GM18861 (cell line): ENCODE data around the gene TCERG1L.

ENCODE experiments used
- ATAC-seq: cut with Tn5 transposase; IDR thresholded peaks from one replicate; pipeline ENCODE4 v1.9.1; 2021; ENCODE audit not compliant: unreplicated experiment

The TCERG1L gene

DNA sequence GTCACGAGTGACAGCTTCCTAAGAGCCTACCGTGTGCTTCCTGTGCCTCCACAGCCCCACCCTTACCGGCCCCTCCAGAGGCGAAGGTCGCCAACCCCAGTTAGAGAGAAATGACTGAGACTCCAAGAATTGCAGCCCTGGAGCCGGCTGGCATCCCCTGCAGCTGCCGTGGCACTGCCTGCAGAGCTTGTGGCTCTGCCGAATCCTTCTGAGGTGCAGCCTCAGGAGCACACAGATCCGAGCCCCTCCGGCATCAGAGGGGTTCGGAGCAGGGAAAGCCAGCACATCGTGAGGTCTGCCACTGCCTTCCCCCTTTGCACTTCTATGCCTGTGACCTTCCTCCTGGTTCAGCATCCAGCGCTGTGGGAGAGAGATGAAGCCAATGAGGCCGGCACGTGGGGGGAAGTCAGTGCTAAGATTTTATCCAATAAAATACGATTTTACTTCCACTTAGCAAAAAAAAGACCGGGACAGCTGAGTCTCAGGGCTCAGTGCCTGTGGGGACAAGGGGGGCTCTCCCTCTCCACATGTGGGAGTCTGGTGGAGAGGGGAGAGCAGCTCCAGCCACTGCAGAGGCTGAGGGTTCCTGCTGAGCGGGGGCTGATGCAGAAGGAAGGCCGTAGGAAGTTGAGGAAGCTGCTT is 80.1 kb downstream of the TCERG1L start:
- ATAC-seq, result no peak

DNA sequence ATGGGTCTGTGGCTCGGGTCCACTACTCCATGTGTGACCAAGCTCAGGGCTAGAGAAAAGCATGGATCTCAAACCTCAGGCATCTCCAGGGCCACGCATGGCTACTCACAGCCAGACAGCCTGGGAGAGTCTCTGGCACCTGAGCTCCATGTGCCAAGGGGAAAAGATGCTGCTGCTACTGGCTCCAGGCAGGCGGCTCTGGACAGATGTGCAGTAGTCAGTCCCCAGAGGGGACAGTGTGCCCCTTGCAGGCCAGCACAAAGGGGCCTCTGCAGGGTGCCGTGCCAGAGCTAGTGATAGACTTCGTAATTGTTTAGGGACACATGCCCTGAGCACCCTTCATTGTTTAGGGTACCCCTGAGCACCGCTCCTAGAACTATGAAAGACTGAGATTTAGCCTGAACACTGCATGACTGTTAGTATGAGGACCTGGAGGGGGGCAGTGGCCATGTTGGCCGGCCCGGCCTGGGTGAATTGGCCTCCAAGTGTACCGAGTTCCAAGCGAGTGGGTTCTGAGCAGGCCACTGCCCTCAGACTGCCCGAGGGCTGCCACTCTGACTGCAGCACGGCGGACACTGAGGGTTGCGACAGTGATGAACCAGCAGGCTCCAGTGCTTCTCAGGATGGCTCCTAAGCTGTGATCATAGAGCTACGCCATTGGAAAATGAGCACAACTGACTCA is 80.7 kb downstream of the TCERG1L start:
- no peak for ATAC-seq

DNA sequence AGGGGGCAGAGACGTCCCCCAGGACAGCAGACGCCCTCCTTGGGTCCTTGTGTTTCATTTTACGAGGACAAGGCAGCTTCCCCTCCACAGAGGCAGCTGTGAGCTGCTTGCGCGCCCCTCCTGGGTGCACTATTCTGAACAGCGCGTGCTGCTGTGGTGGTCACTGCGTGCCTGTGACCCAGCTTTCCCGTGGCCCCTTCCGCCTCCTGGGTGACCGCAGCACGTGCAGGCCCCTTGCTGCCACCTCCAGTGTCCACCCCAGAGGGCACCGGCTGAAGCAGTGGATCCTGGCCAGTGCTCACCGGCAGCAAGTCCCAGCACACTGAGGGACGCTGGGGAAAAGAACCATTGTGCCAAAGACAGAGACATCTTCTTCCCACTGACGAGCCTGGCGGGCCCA is 81.4 kb downstream of the TCERG1L start:
- ATAC-seq, result no peak

DNA sequence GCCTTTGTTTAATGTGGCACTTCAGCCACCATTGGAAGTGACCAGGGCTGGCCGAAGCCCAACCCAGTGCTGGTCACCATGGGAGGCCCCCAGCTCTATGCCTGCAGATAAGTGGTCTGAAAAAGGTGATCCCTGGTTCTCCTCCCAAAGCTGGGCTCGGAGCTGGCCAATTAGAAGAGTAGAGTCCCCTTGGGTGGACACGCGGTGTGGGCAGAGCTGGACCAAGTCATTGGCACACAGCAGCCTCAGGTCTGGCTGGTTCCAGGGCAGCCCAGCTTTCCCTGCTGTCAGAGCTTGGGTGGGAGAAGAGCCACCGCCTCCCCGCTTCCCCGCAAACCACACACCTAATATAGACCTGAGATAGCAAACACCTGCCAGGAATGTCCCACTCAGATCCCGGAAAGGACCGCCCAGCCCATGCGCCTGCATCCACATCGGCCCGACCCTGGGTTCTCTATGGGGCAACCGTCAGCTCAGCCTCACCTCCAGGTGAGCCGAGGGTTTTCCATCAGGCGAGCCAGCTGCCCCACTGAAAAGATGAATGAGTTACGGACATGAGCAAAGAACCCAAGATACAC is 84.3 kb downstream of the TCERG1L start:
- ATAC-seq, result no peak

GRCh38 chr10:131226446-131227162 is 84.9 kb downstream of the TCERG1L start:
- no peak for ATAC-seq

DNA sequence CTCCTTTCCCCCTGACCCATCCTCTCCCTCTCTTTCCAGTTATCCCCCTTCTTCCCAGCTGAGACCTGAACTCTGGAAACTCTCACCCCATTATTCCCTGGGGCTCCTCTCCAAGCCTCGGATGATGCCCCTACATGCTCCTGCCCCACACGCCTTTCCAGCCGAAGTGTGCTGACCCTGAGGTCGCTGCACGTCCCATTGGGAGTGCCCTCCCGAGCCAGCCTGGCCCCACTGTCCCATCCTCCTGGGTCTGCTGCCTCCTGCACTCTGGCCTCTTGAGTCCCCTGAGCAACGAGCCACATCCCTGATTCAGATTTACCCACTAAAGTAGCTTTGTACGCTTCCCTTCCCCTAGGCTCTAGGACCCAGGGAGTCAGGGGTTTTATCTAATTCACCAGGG is 87.4 kb downstream of the TCERG1L start:
- no peak for ATAC-seq

GRCh38 chr10:131223422-131223821 is 88.1 kb downstream of the TCERG1L start:
- ATAC-seq, result no peak

- ATAC-seq, result no peak
Observed at GRCh38 chr10:131222986-131223385, 88.5 kb downstream of the TCERG1L start.

GRCh38 chr10:131221632-131222277 is 89.8 kb downstream of the TCERG1L start:
- no peak for ATAC-seq

GRCh38 chr10:131220601-131221171 is 90.8 kb downstream of the TCERG1L start:
- no peak for ATAC-seq

DNA sequence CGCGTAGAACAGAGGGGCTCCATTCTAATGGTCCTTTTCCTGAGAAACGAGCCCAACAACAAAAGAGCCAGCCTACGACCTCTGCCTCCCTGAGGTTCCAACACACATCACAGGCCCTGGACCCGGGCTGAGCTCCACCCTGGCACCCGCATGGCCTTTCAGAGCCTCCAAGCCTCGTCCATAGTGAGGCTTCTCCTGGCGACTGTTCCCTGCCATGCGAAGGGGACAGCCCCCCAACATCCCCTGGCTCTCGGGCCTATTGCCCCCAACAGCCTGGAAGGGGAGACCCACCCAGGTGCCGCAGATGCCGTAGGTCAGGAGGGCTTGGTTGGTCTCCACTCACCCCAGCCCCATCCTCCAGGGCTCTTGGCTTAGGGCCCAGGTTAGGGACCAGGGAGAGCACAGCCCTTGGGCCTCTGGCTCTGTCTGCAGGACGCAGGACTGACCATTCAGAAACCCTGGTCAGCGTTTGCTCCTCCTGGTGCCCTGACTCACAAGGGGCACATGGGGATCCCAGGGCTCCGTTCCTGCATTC is 91.5 kb downstream of the TCERG1L start:
- ATAC-seq, result no peak

DNA sequence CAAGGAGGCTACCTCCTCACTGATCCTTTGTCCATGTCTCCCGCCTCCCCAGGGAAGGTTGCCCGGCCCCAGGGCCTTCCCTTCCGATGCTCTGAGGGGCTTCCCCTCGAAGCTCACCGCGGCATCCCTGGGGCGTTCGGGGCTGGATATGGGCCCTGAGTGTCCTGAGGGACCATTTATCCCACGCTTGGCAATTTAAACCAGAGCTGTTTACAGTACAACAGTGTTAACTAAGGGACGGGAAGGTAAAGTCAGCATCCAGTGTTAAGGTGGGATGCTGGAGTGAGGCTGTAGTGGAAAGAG is 92.0 kb downstream of the TCERG1L start:
- no peak for ATAC-seq

GRCh38 chr10:131218811-131219583 is 92.5 kb downstream of the TCERG1L start:
- ATAC-seq, result no peak

- ATAC-seq, result no peak
Observed at GRCh38 chr10:131216681-131217230, 94.8 kb downstream of the TCERG1L start.

DNA sequence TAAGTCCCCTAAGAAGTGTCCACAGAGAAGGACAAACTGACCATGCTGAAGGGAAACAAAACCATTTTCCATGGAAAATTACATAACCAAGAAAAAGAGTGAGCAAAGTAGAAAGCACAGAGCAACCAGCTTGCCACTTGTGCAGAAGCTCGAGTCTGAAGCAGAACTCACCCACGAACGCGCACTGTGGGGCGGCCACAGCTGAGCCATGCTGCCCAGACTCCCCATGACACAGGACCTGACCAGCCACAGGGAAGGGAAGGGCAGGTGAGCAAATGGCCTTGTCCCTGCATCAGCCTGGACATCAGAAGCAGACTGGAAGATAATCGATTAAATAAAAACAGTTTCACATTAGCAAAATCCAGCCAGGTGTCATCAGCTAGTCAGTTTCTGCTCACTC is 95.7 kb downstream of the TCERG1L start:
- ATAC-seq, result no peak

GRCh38 chr10:131214521-131215244 is 96.8 kb downstream of the TCERG1L start:
- ATAC-seq, result no peak

- ATAC-seq, result no peak
Observed at GRCh38 chr10:131213741-131214505, 97.6 kb downstream of the TCERG1L start.

DNA sequence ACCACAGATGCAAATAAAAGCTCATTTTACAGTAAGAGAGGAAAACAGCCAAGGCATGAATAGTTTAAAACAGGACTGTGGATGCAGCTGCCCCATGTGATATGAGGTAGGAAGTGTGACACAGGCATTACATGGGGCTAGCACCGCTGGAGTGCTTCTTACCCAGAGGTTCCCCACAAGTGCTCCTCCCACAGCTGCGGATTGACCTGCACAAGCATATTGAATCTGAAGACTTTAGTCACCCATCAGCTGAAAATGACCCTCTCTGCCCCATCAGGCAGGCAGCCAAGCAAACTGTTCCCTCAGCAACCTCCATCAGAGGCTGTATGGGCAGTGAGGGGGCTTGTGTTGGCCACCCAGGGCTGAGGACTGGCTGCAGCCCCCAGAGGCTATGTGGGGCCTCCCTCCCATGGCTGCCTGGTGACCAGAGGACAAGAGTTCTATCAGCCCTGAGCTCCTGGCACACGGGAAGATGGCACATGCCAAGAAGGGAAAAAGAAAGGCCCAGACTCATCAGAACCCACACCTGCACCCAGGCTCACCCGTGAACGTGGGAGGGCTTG is 98.7 kb downstream of the TCERG1L start:
- ATAC-seq, result no peak
